DOHH2 (cell line): ENCODE results near the gene WDR27.

Experiments used
- EZH2phosphoT487 ChIP-seq: fragments of 200-600 bp; sonication (generic); IDR thresholded peaks from 2 replicates; pipeline ENCODE4 v1.6.1; 2017; ENCODE audit warnings: borderline replicate concordance, mild to moderate bottlenecking, antibody characterized with exemption, low read length, moderate library complexity, mixed read lengths
- TF ChIP-seq, protein P1 (sequence below): fragments of 200-600 bp; sonication (generic); IDR thresholded peaks from one replicate; pipeline ENCODE4 v1.5.1; 2014; ENCODE audit warnings: antibody characterized with exemption, mild to moderate bottlenecking, low read depth, low read length; ENCODE audit not compliant: poor library complexity, severe bottlenecking

DNA sequence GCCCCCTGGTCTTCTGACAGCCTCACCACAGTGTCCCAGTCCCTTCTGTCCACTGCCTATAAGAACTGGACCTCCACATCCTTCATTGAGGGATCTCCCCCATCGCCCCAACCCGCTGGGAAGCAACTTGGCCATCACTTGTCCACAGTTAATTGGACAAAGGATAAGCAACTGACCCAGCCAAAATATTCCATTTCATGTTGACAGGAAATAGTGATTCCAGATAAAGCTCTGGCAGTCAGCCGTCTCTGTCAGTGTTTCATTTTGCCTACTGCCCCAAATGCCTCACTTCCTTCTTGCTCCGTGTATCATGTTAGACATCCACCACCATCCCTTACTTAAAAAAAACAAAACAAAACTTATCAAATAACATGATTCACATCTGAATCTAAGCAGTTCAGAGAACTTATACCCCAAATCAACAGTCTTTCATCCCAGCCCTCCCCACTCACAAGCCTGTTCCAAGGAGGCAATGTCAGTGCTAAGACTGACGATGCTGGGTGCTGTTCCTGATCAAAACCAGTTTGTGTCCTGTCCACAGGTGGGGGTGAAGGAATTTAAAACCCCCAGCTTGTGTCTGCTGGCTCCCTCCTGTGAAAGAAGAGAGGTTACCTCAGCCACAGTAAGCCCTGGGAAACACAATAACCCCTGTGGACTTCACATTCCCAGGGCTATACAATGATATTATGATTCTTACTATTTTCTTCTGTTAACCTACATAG lies 162.5 kb downstream of the WDR27 start:
- TF ChIP-seq, protein P1, sequence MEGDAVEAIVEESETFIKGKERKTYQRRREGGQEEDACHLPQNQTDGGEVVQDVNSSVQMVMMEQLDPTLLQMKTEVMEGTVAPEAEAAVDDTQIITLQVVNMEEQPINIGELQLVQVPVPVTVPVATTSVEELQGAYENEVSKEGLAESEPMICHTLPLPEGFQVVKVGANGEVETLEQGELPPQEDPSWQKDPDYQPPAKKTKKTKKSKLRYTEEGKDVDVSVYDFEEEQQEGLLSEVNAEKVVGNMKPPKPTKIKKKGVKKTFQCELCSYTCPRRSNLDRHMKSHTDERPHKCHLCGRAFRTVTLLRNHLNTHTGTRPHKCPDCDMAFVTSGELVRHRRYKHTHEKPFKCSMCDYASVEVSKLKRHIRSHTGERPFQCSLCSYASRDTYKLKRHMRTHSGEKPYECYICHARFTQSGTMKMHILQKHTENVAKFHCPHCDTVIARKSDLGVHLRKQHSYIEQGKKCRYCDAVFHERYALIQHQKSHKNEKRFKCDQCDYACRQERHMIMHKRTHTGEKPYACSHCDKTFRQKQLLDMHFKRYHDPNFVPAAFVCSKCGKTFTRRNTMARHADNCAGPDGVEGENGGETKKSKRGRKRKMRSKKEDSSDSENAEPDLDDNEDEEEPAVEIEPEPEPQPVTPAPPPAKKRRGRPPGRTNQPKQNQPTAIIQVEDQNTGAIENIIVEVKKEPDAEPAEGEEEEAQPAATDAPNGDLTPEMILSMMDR = no peak
- TF ChIP-seq EZH2phosphoT487 = no peak
